Measurements from ENCODE around the gene C17orf50.
A peak's percentile ranks its signal among the peaks of the same experiment; 100 is the strongest.

The C17orf50 gene

DNA sequence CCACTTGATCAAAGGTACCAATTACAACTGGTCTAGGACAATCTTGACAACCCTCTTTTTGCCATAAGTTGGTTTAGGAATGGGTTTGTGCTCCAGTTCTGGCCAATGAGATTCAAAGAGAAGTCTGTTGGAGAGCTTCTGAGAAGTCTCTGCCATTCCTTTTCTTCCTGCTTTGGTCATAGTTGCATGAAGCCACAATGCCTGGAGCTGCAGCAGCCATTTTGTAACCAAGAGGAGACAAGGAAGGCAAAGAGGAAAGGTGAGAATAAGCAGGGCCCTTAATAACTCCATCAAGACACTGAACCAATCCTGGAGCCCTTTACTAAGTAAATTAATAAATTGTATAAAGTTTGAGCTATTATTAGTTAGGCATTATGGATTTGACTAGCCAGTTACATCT lies 3.4 kb upstream of the C17orf50 start:
- DNase-seq: no peak

- no peak for DNase-seq
These were observed 914 bp downstream of the C17orf50 start for GRCh38 chr17:35761601-35762000.

GRCh38 chr17:35763767-35764122 lies 3.1 kb downstream of the C17orf50 start:
- DNase-seq: no peak

DNA sequence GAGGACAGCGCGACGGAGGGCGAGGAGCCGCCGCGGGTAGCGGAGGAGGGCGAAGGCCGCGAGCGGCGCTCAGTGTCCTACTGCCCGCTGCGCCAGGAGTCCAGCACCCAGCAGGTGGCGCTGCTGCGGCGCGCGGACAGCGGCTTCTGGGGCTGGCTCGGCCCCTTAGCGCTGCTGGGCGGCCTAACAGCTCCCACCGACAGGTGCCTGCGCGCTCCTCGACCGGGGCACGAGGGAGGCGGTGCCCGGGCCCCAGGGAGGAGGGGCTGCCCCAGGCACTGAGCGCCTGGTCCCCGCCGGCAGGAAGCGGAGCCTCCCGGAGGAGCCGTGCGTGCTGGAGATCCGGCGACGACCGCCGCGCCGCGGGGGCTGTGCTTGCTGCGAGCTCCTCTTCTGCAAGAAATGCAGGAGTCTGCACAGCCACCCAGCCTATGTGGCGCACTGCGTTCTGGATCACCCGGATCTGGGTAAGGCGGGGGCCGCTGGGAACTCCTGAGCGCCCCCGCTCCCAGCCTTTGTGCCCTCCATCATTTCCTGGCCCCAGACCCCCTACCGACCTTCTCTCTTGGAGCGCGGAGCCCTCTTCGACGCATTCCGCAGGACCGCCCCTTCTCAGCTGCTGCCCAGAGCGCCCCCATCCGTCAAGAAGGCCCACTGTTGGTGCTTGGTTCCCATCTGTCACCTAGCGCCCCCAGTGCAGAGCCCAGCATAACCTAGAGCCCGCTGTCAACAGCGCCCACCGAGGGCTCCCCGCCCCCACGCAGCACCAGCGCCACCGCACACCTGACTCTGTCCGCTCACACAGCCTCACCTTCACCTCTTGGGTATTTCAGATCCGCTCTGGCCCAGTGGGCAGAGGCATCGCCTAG lies 3.7 kb downstream of the C17orf50 start:
- DNase-seq: peak; percentile 86

DNA sequence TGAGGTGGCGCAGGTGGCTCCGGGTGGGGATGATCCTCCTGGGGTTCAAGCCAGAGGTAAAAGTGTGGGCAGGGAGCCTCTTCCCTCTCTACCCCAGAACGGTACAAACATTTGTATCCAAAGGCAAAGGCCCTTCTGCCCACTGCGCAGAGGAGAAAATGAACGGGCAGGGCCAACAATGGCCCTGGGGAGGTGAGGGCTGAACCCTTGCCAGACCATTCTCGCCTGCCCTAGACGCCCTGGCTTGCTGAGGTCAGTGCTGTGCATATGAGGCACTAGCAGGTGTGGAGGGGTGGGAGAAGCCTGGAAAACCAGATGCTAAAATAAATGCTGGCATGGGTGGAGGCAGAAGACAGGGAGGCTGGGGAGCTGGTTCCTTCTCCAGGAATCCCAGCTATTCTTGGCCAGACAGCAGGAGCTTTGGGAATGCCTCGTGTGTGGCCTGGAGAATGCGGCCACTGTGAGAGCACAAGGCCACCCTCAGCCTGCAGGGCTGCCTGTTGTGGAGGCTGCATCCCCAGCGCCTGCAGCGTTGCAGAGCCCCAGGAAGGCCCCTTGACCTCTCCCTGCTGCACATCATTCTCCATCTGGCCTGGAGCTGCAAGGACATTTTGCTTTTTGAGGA lies 4.5 kb downstream of the C17orf50 start:
- no peak for DNase-seq

- no peak for DNase-seq
These were observed 5.2 kb downstream of the C17orf50 start for GRCh38 chr17:35765756-35766488.

DNA sequence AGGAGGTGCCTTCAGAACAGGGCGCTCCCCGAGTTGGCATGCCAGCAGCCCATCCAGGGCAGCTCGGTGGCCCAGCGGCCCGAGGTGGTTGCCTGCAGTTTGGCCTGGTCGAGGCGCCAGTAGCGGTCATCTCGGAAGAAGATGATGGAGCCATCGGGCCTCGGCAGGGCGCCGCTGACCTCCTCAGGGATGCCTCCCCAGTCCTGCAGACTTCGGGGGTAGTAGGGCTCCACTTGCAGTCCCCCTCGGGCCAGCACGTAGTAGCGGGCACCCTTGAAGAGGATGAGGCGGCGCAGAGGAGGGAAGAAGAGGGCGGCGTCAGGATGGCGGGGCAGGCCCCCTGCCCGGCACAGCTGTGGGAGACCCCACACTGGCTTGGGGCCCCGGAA lies 5.8 kb downstream of the C17orf50 start:
- DNase-seq: no peak

- no peak for DNase-seq
These were observed 6.3 kb downstream of the C17orf50 start for GRCh38 chr17:35766903-35767510.

- DNase-seq: no peak
These were observed 8.1 kb downstream of the C17orf50 start for GRCh38 chr17:35768797-35769196.

GRCh38 chr17:35769895-35770486 lies 9.3 kb downstream of the C17orf50 start:
- no peak for DNase-seq

- no peak for DNase-seq
These were observed 12.4 kb downstream of the C17orf50 start for GRCh38 chr17:35773129-35773528.

DNA sequence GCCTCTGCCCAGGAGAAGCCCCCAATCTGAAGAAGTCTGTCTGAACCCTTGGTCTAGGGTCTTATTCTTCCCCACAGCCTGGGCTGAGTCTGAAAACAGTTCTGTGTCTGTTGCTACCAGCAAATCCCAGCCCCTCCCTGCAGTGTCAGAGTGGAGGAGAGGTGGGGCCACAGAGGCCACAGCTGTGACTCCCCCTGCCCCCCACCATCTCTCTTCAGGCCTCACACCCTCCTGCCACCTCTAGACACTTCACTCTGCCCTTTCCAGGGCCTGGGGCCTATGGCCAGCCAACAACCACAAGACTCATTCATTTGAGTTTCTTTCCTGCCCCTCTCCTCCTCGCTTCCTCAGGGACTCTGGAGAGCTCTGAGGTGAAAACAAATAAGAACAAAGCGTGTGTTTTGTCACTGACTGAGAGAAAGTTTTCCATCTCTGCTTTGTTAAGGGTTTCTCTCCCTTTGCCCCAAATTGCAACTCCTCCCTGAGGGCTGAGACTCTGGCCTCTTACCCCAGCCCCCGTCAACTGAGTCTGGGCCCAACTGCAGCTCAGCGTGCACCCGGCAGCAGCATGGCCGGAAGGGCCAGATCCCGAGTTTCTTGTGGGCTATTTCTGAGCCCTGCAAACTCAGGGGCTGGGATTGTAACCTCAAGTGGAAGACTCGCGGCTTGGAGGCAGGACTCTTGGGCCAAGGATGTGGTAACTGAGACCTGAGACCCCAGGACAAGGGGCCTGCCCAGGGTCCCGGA lies 13.2 kb downstream of the C17orf50 start:
- no peak for DNase-seq

- no peak for DNase-seq
These were observed 13.8 kb downstream of the C17orf50 start for GRCh38 chr17:35774499-35774898.

- DNase-seq: no peak
These were observed 14.4 kb downstream of the C17orf50 start for GRCh38 chr17:35775039-35775438.

DNA sequence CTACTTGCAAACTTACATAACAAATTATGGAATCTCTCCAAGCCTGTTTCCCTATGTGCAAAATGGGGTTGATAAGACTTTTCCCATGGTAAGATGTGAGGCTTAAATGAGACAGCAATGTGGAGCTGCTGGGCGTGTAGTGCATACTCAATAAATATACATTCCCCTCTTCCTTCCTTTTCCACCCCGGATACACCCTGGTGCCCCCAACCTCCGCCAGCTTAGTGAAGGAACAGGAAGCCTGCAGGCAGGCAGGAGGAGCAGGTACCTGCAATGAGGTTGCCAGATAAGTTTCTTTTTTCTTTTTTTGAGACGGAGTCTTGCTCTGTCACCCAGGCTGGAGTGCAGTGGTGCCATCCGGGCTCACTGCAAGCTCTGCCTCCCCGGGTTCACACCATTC lies 14.9 kb downstream of the C17orf50 start:
- no peak for DNase-seq

DNA sequence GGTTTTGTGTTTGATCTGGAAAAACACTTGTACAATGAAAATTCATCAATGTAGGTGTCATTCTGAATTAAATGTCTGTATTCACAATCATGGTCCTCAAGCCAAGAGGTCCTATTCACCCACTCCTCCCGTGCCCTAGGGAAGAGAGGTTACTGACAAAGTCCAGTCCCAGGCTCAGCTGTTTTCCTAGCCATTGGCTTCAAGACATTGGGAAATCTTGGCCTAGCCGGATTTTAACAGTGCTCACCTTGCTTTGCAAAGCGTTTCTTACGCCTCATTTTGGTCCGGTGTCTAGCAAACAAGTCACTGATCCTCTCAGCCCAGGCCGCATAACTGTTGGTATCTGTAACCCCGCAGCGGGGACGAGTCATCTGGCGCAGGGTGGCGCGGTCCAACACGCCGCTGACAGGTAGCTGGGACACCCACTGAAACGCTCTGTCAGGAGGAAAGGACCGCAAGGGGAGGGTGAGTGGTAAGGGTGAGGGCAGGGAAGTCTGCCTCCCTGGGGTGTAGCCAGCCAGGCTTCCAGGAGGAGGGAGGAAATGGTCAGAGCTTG lies 18.0 kb downstream of the C17orf50 start:
- DNase-seq: no peak

- DNase-seq: no peak
These were observed 20.3 kb downstream of the C17orf50 start for GRCh38 chr17:35780950-35781349.

DNA sequence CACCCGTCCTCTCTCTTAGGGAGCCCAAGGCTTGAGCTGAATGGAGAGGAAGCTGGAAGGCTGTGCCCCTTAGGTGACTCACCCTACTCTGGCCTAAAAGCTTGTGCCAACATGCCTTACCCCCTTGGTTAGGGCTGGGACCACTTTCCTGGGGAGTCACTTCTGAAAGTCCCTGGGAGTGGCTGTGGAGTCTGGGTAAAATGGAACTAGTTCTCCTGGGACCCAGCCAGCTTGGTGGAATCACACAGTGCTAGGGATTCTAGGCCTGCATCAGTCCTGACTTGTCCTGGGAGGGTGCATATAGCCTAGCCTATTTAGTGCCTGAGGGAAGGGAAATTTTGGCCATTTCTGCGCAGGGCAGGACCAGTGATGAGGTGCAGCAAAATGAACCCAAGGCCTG lies 24.2 kb downstream of the C17orf50 start:
- no peak for DNase-seq

DNA sequence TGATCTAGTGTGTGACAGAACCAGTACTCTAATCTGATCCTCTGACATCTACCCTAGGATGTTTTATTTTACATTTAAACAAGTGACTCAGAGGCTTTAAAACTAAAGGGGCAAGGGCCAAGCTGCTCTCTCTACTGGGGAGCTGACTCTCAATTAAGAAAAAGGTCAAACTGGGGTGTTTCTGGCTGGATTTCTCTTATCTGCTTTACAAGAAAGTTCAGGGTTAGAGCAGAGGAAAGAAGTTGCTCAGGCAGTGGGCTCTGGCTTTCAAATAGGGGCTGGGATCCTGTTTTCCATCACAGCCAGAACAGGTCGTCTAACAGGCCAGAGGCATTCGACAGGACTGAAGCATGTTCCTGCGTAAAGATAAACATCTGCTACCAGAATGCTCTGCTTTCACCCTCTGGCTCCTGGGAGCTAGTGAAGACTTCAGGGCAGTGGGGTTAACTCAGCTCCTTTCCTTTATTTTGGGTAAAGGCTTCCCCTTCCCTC lies 26.3 kb downstream of the C17orf50 start:
- no peak for DNase-seq

DNA sequence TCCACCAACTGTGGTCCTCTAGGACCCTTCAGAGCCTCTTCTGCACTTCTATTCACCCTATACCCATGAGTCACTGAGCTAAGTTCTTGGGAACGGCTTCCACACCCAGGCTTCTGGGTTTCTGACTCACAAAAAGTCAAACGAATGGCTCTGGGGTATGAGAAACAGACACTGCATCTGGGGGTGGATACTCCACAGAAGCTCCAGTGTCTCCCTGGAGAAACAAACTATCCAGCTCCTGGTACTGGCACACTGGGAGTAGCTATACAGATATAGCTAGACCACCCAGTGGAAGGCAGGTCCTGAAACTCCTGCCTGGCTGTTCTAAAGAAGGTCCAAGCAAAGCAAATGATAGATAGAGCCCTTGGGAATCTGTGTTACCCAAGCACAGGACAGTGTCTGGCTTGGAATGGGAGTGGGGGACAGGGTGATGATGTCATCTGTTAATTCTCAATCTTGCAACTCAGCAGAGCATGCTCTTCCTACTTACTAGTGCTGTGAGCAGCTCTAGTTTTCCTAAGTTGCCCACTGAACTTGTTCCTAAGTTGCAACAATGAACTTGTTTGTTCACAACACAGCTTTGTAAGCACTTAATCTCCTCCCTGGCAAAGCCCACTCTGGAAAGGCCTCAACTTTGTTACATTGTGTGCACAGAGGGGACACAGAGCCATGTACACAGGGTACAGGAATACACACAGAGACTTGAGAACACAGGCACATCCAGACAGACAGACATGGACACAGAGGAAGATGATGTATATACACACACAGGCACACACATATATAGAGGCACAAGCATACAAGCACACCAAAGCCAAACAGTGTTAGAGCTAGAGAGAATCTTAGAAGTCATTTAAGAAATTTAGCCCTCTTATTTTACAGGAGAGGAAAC lies 28.0 kb downstream of the C17orf50 start:
- no peak for DNase-seq

GRCh38 chr17:35790841-35791240 lies 30.2 kb downstream of the C17orf50 start:
- DNase-seq: no peak
